Activated naive CD4-positive, alpha-beta T cell treated with anti-CD3 and anti-CD28 coated beads, Interleukin-2, amount 50 U/mL, for 24 hours (primary cell): ENCODE results near the gene SLC12A4.
"Not testable (repeated sequence)": the region's sequence is repeated elsewhere in the genome, so short reads cannot be mapped to it uniquely, and the experiment has no call there.

Experiments
- H3K27ac Mint-ChIP-seq: one replicate; pipeline ENCODE4 v1.8.0; 2021; ENCODE audit warnings: mild to moderate bottlenecking, mixed read lengths
- H3K27me3 Mint-ChIP-seq: one replicate; pipeline ENCODE4 v1.8.0; 2021; ENCODE audit warnings: mixed read lengths
- H3K36me3 Mint-ChIP-seq: one replicate; pipeline ENCODE4 v1.8.0; 2021; ENCODE audit warnings: mixed read lengths
- H3K4me1 Mint-ChIP-seq: one replicate; pipeline ENCODE4 v1.8.0; 2021; ENCODE audit warnings: mixed read lengths
- H3K4me3 Mint-ChIP-seq: one replicate; pipeline ENCODE4 v1.8.0; 2021; ENCODE audit warnings: mild to moderate bottlenecking, mixed read lengths
- H3K9me3 Mint-ChIP-seq: one replicate; pipeline ENCODE4 v1.8.0; 2021; ENCODE audit warnings: mixed read lengths

Gene SLC12A4

DNA sequence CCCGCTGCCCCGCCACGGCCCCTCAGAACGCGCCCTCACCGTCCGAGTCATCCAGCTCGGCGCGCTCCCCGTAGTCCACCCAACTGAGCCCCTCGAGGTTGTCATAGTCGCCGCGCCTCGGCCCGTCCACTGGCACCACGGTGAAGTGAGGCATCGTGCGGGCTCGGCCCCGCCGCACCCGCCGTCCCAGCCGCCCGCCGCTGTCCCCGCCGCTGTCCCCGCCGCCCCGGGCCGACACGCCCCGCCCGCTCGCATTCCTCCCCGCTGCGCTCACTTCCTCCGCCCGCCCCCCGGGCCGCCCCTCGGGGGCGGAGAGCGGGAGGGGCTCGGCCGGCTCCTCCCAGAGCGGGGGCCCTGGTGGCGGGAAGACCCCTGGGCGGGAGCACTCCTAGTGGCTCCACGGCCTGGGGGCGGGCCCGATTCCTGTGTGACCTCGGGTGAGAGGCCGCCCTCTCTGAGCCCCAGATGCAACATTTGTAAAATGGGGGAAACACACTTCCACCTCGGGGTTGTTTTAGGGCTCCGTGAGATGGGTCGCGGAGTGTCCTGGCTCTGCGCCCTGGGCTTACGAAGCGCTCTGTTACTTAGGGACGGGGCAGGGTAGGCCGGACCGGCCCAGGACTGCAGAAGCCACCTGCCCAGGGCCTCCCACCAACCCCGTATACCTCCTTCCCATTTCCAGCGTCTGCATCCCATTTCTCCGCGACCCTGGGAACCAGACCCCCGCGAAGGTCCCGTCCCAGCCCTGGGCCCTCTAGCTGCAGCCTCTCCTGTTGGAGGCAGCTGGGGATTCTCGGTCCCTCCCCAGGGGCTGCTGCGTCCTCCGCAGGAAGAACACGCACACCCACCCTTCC is at the start of gene SLC12A4:
Gene SLC12A4, minus strand, starts transcription at position 238 of the 854 bp plus-strand sequence. Its CDS starts 84 bp downstream, at position 154.
- no peaks in the 10 kb centered on the region for H3K27me3 Mint-ChIP-seq
- peak within 1 kb of the TSS; percentile 96 for H3K27ac Mint-ChIP-seq
- H3K9me3 Mint-ChIP-seq, result no peaks in the 10 kb centered on the region
- peak within 1 kb of the TSS; percentile 99 for H3K4me3 Mint-ChIP-seq
- H3K4me1 Mint-ChIP-seq, result peaks cover 26% of the 10 kb centered on the region
- H3K36me3 Mint-ChIP-seq, result no peaks in the 10 kb centered on the region

GRCh38 chr16:68015681-68016080 is 47.2 kb upstream of the SLC12A4 start, which contains the start of gene DPEP2NB:
DPEP2NB (minus strand) TSS chr16:68015911; CDS start chr16:68015770, 141 bp downstream.
- H3K4me3 Mint-ChIP-seq, result no peak within 1 kb of the TSS
- no peak within 1 kb of the TSS for H3K27ac Mint-ChIP-seq
- peaks cover 15% of the 10 kb centered on the region for H3K4me1 Mint-ChIP-seq
- no peaks in the 10 kb centered on the region for H3K36me3 Mint-ChIP-seq
- no peaks in the 10 kb centered on the region for H3K9me3 Mint-ChIP-seq
- H3K27me3 Mint-ChIP-seq, result no peaks in the 10 kb centered on the region

DNA sequence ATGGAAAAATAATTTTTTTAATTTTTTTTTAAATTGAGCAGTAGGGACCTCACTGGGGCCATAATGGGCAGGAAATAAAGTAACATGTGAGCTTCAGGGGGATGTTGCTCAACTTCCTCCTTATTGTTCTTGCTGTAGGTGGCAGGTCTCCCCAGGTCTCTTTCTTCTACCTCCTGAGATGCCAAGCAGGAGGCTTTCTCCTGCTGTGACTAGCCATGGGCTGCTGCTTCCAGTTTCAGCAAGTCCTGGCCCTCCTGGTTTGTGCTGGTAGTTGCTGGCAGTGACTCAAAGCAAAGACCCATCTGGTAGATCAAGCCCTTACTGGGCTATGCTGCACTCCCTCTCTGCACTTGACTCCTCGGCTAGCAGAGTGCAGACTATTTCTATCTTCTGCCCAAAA is 45.0 kb upstream of the SLC12A4 start:
- Mint-ChIP-seq H3K9me3 (no peaks in the 10 kb centered on the region), H3K27ac (no peak overlapping the region), H3K4me3 (no peak overlapping the region), H3K4me1 (peaks cover 19% of the 10 kb centered on the region), H3K36me3 (no peaks in the 10 kb centered on the region), H3K27me3 (no peaks in the 10 kb centered on the region)

DNA sequence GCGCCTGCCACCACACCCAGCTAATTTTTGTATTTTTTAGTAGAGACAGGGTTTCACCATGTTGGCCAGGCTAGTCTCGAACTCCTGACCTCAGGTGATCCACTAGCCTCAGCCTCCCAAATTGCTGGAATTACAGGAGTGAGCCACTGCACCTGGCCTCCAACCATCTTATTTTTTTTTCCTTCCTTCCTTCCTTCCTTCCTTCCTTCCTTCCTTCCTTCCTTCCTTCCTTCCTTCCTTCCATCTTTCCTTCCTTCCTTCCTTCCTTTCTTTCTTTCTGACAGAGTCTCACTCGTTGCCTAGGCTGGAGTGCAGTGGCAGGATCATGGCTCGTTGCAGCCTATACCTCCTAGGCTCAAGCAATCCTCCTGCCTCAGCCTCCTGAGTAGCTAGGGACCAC is 41.4 kb upstream of the SLC12A4 start:
- not testable (repeated sequence) for H3K36me3 Mint-ChIP-seq, H3K9me3 Mint-ChIP-seq, H3K4me3 Mint-ChIP-seq, H3K27me3 Mint-ChIP-seq
- peaks cover 42% of the 10 kb centered on the region for H3K4me1 Mint-ChIP-seq
- peak overlapping the region; percentile 68 for H3K27ac Mint-ChIP-seq

DNA sequence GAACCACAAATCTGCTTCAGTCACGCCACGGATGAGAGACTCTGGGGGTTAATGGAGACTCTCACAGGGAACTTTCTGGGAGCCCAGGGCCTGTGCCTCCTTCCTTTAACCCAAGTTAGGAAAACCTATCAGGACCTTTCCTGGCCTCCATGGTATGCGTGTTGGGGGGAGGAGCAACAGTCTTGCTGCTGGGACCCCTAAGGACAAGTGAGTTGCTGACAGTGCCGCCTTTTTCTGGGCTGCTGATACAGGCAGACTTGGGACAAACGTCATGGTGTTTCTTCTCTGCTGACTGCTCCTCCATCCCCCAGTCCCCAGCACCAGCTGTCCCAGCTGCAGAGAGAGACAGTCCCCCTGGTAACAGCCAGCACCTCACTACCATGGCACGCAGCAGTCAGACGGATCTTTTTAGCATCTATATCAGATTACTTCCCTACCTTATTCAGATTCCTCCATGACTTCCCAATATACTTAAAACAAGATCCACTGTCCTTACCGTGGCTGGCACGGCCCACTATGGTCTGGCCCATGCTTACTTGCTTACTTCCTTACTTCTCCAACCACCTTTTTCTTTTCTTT is 40.8 kb upstream of the SLC12A4 start:
- Mint-ChIP-seq H3K4me1 (peaks cover 45% of the 10 kb centered on the region), H3K27me3 (no peaks in the 10 kb centered on the region), H3K4me3 (no peak overlapping the region), H3K36me3 (no peaks in the 10 kb centered on the region), H3K27ac (peak overlapping the region; percentile 62), H3K9me3 (no peaks in the 10 kb centered on the region)

DNA sequence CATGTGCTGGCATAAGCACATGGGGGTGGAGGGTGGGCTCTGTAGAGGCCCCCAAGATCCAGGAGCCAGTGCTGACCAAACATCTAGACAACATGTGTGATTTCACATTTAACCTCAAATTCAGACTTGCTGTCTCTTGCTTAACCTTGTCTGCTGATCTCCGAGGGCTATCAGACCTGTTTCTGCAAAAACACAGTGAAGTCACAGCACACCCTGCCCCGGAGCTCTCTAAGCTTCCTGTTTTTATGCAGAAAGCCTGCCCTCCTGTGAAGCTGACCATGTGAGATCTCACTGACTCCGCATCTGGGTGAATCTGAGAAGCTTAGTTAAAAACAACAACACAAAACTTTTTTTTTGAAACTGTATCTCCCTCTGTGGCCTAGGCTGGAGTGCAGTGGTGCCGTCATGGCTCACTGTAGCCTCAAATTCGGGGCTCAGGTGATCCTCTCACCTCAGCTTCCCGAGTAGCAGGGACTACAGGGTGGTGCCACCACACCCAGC is 37.4 kb upstream of the SLC12A4 start:
- Mint-ChIP-seq H3K4me3 (peak overlapping the region; percentile 41), H3K36me3 (no peaks in the 10 kb centered on the region), H3K27me3 (no peaks in the 10 kb centered on the region), H3K4me1 (peaks cover 54% of the 10 kb centered on the region), H3K27ac (peak overlapping the region; percentile 90), H3K9me3 (no peaks in the 10 kb centered on the region)

DNA sequence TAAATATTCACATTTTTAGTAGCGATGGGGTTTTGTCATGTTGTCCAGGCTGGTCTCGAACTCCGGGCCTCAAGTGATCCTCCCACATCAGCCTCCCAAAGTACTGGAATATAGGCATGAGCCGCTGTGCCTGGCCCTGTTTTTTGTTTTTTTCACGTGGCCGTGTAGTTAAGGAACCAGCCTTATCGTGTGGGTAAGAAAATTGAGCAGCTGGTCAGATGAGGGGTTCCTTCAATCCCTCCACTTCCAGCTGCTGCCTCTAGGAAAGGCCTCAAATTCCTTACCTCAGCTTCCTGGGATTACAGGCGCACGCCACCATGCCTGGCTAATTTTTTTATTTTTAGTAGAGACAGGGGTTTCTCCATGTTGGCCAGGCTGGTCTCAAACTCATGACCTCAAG is 36.8 kb upstream of the SLC12A4 start:
- H3K27me3 Mint-ChIP-seq, result no peaks in the 10 kb centered on the region
- no peak overlapping the region for H3K27ac Mint-ChIP-seq
- H3K36me3 Mint-ChIP-seq, result no peaks in the 10 kb centered on the region
- H3K9me3 Mint-ChIP-seq, result no peaks in the 10 kb centered on the region
- no peak overlapping the region for H3K4me3 Mint-ChIP-seq
- H3K4me1 Mint-ChIP-seq, result peaks cover 53% of the 10 kb centered on the region

GRCh38 chr16:68003031-68003430 is 34.6 kb upstream of the SLC12A4 start:
- H3K4me3 Mint-ChIP-seq, result no peak overlapping the region
- no peaks in the 10 kb centered on the region for H3K9me3 Mint-ChIP-seq
- H3K36me3 Mint-ChIP-seq, result no peaks in the 10 kb centered on the region
- H3K4me1 Mint-ChIP-seq, result peaks cover 63% of the 10 kb centered on the region
- peak overlapping the region; percentile 70 for H3K27ac Mint-ChIP-seq
- H3K27me3 Mint-ChIP-seq, result no peaks in the 10 kb centered on the region

GRCh38 chr16:68000450-68000849 is 32.0 kb upstream of the SLC12A4 start:
- Mint-ChIP-seq H3K27me3 (no peaks in the 10 kb centered on the region), H3K36me3 (peaks cover 2% of the 10 kb centered on the region), H3K27ac (peak overlapping the region; percentile 44), H3K4me1 (peaks cover 68% of the 10 kb centered on the region), H3K9me3 (no peaks in the 10 kb centered on the region), H3K4me3 (peak overlapping the region; percentile 87)

DNA sequence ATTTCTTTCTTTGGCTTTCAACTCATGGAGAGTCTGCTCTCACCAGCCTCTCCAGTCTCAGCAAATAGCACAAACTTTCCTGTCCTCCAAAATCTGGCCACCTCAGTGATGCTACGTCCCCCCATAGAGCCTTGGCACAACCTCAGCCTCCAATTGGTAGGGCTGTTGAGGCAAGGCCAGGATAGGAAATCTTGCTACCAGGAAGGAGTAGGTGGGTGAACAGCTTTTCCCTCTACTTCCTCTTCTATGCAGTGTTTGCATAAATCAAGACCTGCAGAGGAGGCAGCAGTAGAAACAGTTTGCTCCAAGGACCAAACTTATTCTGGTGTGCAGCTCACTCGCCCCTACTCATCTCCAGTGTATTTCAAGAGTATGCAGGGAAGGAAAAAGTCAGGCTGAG is 31.5 kb upstream of the SLC12A4 start:
- Mint-ChIP-seq H3K4me1 (peaks cover 68% of the 10 kb centered on the region), H3K36me3 (peaks cover 2% of the 10 kb centered on the region), H3K27ac (peak overlapping the region; percentile 89), H3K27me3 (no peaks in the 10 kb centered on the region), H3K4me3 (peak overlapping the region; percentile 87), H3K9me3 (no peaks in the 10 kb centered on the region)

DNA sequence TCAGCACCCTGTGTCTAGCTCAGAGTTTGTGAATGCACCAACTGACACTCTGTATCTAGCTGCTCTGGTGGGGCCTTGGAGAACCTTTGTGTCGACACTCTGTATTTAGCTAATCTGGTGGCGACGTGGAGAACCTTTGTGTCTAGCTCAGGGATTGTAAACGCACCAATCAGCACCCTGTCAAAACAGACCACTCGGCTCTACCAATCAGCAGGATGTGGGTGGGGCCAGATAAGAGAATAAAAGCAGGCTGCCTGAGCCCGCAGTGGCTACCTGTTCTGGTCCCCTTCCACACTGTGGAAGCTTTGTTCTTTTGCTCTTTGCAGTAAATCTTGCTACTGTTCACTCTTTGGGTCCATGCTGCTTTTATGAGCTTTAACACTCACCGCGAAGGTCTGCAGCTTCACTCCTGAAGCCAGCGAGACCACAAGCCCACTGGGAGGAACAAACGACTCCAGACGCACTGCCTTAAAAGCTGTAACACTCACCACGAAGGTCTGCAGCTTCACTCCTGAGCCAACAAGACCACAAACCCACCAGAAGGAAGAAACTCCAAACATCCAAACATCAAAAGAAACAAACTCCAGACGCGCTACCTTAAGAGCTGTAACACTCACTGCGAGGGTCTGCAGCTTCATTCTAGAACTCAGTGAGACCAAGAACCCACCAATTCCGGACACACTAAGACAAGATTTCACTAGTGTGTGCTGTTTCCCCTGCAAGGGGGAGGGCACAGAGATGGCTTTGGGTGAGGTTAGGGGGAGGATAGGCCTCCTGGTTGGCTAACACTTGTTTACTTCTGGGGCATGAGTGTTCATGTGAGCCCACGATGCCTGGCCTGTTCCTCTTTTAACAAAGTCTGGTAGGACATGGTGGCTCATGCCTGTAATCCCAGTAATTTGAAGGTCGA is 30.6 kb upstream of the SLC12A4 start, which contains the start of gene DPEP2:
Gene DPEP2, minus strand, starts transcription at position 706 of the 910 bp plus-strand sequence. CDS start 6,272 bp downstream, outside the sequence.
- Mint-ChIP-seq H3K4me1 (peaks cover 68% of the 10 kb centered on the region), H3K4me3 (peak within 1 kb of the TSS; percentile 87), H3K27ac (peak within 1 kb of the TSS; percentile 89)
- H3K9me3 Mint-ChIP-seq, H3K36me3 Mint-ChIP-seq, H3K27me3 Mint-ChIP-seq: not testable (repeated sequence)

- Mint-ChIP-seq H3K4me3 (peak overlapping the region; percentile 87), H3K4me1 (peaks cover 75% of the 10 kb centered on the region), H3K27ac (peak overlapping the region; percentile 89)
- not testable (repeated sequence) for H3K9me3 Mint-ChIP-seq, H3K27me3 Mint-ChIP-seq, H3K36me3 Mint-ChIP-seq
Observed at GRCh38 chr16:67998231-67998778, 29.9 kb upstream of the SLC12A4 start.

DNA sequence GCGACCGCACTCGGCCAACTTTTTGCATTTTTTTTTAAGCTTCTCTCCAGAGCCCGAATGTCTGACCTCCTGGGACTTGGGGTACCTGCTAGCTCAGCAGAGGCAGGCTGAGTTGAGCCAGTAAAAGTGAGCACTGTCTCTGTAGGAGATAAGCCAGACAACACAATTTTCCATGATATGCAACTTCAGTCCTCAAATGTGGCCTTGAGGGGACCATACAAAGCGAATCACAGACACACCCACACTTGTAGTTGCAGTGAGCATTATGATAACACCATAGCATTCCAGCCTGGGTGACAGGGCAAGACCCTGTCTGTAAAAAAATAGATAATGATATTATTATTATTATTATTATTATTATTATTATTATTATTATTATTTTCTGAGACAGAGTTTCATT is 28.2 kb upstream of the SLC12A4 start:
- Mint-ChIP-seq H3K27ac (peak overlapping the region; percentile 12), H3K36me3 (peaks cover 2% of the 10 kb centered on the region), H3K4me1 (peaks cover 72% of the 10 kb centered on the region), H3K4me3 (peak overlapping the region; percentile 23), H3K27me3 (no peaks in the 10 kb centered on the region), H3K9me3 (no peaks in the 10 kb centered on the region)

- Mint-ChIP-seq H3K4me1 (peaks cover 63% of the 10 kb centered on the region), H3K9me3 (no peaks in the 10 kb centered on the region), H3K36me3 (peaks cover 2% of the 10 kb centered on the region), H3K27ac (peak overlapping the region; percentile 67), H3K27me3 (no peaks in the 10 kb centered on the region), H3K4me3 (no peak overlapping the region)
Observed at GRCh38 chr16:67995423-67995822, 27.0 kb upstream of the SLC12A4 start.

DNA sequence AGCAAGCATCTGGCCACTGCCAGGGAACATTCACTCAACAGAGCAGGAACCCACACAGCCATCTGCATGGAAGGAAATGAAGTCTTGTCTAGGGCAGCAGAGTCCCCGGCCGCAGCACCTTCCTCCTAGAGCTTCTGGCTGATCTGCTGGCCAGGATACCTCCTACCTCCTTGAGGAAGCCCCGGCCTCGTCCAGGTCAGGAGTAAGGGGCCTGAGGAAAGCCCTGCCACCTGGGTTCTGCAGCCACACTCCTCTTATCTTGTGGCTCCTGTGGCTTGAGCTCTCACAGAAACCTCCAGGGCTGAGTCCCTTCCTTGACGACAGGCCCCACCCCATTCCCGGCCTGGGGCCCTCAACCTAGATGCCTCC is 25.6 kb upstream of the SLC12A4 start:
- not testable (repeated sequence) for H3K9me3 Mint-ChIP-seq, H3K27me3 Mint-ChIP-seq, H3K36me3 Mint-ChIP-seq
- peaks cover 49% of the 10 kb centered on the region for H3K4me1 Mint-ChIP-seq
- H3K4me3 Mint-ChIP-seq, result peak overlapping the region; percentile 83
- peak overlapping the region; percentile 88 for H3K27ac Mint-ChIP-seq
